Activated B cell treated with CpG ODN at 0.5 μM for 24 hours (primary cell): ENCODE results near the gene FCAMR. TPM values are rescaled to one million over a fixed set of nuclear protein-coding genes. Genes with fewer than 3 reads are reported as not detected.

ENCODE experiments used
- ATAC-seq: fragments of 200-7000 bp; cut with Tn5 transposase; one replicate; pipeline ENCODE4 v1.10.0; 2021; ENCODE audit warnings: low read depth, mild to moderate bottlenecking, moderate library complexity
- CTCF ChIA-PET: fragments of 350-600 bp; sonication (Branson Sonifier 250); formaldehyde crosslinking; loops from one replicate; lab custom pipeline; 2021; ENCODE audit warnings: antibody characterized with exemption; lab: Charles Lee
- POLR2A ChIA-PET: fragments of 350-600 bp; sonication (Branson Sonifier 250); formaldehyde crosslinking; loops from one replicate; lab custom pipeline; 2021; ENCODE audit warnings: antibody characterized with exemption; lab: Charles Lee
- DNase-seq: peaks from one replicate; pipeline ENCODE4 v3.0.0; 2022
- H3K27ac Mint-ChIP-seq: one replicate; pipeline ENCODE4 v1.8.0; 2020; ENCODE audit warnings: mixed read lengths
- H3K27me3 Mint-ChIP-seq: one replicate; pipeline ENCODE4 v1.8.0; 2021; ENCODE audit warnings: mixed read lengths
- H3K36me3 Mint-ChIP-seq: one replicate; pipeline ENCODE4 v1.8.0; 2021; ENCODE audit warnings: low read depth, mixed read lengths
- H3K4me1 Mint-ChIP-seq: one replicate; pipeline ENCODE4 v1.8.0; 2021; ENCODE audit warnings: mixed read lengths
- H3K4me3 Mint-ChIP-seq: one replicate; pipeline ENCODE4 v1.8.0; 2020; ENCODE audit warnings: mild to moderate bottlenecking, mixed read lengths
- H3K9me3 Mint-ChIP-seq: one replicate; pipeline ENCODE4 v1.8.0; 2020; ENCODE audit warnings: mixed read lengths
- CTCF ChIP-seq: fragments of 200-600 bp; IDR thresholded peaks from one replicate; pipeline ENCODE4 v1.8.0; 2022; ENCODE audit warnings: antibody characterized with exemption, mild to moderate bottlenecking
- intact Hi-C: fragments of 100-400 bp; cut with micrococcal nuclease; formaldehyde crosslinking; loops from one replicate; pipeline ENCODE4 v1.15.1; 2024
- total RNA-seq: library from RNA; stranded (reverse); gene quantifications from 2 replicates; pipeline ENCODE4 v1.2.3, GENCODE V29; 2022

FCAMR gene
- total RNA-seq, 1 donor from 2014 or later, result not detected

- peak; percentile 47 for TF ChIP-seq CTCF
- DNase-seq, result no peak
- ChIA-PET POLR2A (no interaction called here), CTCF (interaction anchor here (0.8 to 1.6 kb wide), 5 partner anchors 10 to 80 kb away, joined by 3 to 6 read pairs (median 3); no protein-coding TSS in a partner anchor)
- Mint-ChIP-seq H3K4me3 (no peak overlapping the region), H3K27me3 (peaks cover 14% of the 10 kb centered on the region), H3K9me3 (no peaks in the 10 kb centered on the region), H3K36me3 (no peaks in the 10 kb centered on the region), H3K27ac (no peak overlapping the region), H3K4me1 (peaks cover 2% of the 10 kb centered on the region)
- intact Hi-C loops, result loop anchor here (5.0 kb wide), 1 partner anchor 72 kb away; no protein-coding TSS in a partner anchor
- ATAC-seq, result peak; percentile 52
Observed at GRCh38 chr1:207004931-207005830, 34.9 kb upstream of the FCAMR start.

- ATAC-seq, result no peak
- intact Hi-C loops, result no loop called here
- TF ChIP-seq CTCF, result no peak
- ChIA-PET CTCF (interaction anchor here (1.3 to 1.6 kb wide), 3 partner anchors 8 to 496 kb away, joined by 3 to 6 read pairs (median 5); no protein-coding TSS in a partner anchor), POLR2A (no interaction called here)
- DNase-seq, result no peak
- H3K4me3 Mint-ChIP-seq, result no peak overlapping the region
- H3K4me1 Mint-ChIP-seq, result peaks cover 2% of the 10 kb centered on the region
- peaks cover 11% of the 10 kb centered on the region for H3K27me3 Mint-ChIP-seq
- H3K9me3 Mint-ChIP-seq, result no peaks in the 10 kb centered on the region
- no peaks in the 10 kb centered on the region for H3K36me3 Mint-ChIP-seq
- H3K27ac Mint-ChIP-seq, result no peak overlapping the region
Observed at GRCh38 chr1:207003210-207003609, 33.0 kb upstream of the FCAMR start.

- DNase-seq, result no peak
- no peak for TF ChIP-seq CTCF
- ChIA-PET POLR2A (interaction anchor here (0.6 kb wide), 1 partner anchor 879 kb away, joined by 4 read pairs; no protein-coding TSS in a partner anchor), CTCF (no interaction called here)
- Mint-ChIP-seq H3K9me3 (no peaks in the 10 kb centered on the region), H3K4me3 (no peak overlapping the region), H3K4me1 (peaks cover 2% of the 10 kb centered on the region), H3K36me3 (no peaks in the 10 kb centered on the region), H3K27ac (no peak overlapping the region), H3K27me3 (peaks cover 11% of the 10 kb centered on the region)
- no peak for ATAC-seq
- intact Hi-C loops, result no loop called here
Observed at GRCh38 chr1:207002724-207003146, 32.5 kb upstream of the FCAMR start.

GRCh38 chr1:207001492-207002245, 31.4 kb upstream of the FCAMR start:
- DNase-seq (no peak), ATAC-seq (no peak)
- intact Hi-C loops, result no loop called here
- H3K4me1 Mint-ChIP-seq, result peaks cover 2% of the 10 kb centered on the region
- no peak for TF ChIP-seq CTCF
- H3K9me3 Mint-ChIP-seq, result no peaks in the 10 kb centered on the region
- no peaks in the 10 kb centered on the region for H3K36me3 Mint-ChIP-seq
- no peak overlapping the region for H3K27ac Mint-ChIP-seq
- CTCF ChIA-PET, result no interaction called here
- POLR2A ChIA-PET, result interaction anchor here (0.6 kb wide), 1 partner anchor 484 kb away, joined by 6 read pairs; no protein-coding TSS in a partner anchor
- H3K4me3 Mint-ChIP-seq, result no peak overlapping the region
- peaks cover 10% of the 10 kb centered on the region for H3K27me3 Mint-ChIP-seq
